Measurements from ENCODE around the gene PNKP. TPM values are rescaled to one million over a fixed set of nuclear protein-coding genes. Genes with fewer than 3 reads are reported as not detected.

PNKP gene
- total RNA-seq, 6 experiments from 2014 or later = 39.7 to 48.7 (median 47.2) TPM

- peaks cover 12% of the 10 kb centered on the region for H3K4me1 Mint-ChIP-seq (ENCODE audit: low read depth)
- H3K4me3 Mint-ChIP-seq = no peak overlapping the region
- no peaks in the 10 kb centered on the region for H3K9me3 Mint-ChIP-seq
- DNase-seq = no peak
- H3K27me3 Mint-ChIP-seq (ENCODE audit: insufficient read depth) = no peaks in the 10 kb centered on the region; the same call in 1 of the 2 replicates
- H3K36me3 Mint-ChIP-seq (ENCODE audit: low read depth) = peaks cover 19% of the 10 kb centered on the region
- no peak for TF ChIP-seq CTCF (IDR thresholded peaks at IDR 0.05)
- no peak overlapping the region for H3K27ac Mint-ChIP-seq
These were observed 15.3 kb upstream of the PNKP start for GRCh38 chr19:49882643-49883042.

DNA sequence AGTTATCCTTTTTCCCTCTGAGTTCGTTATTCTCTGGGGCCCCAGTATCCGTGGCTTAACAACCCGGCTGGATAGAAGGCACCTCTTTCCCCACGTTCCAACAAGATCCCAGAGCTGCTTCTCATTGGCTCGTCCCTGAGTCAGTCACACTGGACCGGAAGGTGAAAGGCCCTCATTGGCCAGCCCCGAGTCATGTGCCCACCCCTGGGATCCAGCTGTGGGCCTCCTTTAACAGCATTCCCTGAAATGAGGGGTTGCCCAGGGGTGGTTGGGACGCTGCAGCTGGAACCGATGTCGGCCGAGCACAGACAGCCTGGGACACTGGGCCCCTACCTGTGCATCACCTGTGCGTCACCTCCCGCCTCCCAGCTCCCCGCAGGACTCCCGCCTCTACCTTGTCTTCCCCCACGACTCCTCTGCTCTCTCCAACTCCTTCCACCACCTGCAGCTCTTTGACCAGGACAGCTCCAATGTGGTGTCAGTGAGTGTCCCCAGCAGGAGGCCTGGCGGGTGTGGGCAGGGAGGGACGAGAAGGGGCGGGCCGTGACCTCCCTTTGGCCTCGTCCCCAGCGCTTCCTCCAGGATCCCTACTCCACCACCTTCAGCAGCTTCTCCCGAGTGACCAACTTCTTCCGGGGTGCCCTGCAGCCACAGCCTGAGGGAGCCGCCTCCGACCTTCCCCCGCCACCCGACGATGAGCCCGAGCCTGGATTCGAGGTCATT lies 14.5 kb upstream of the PNKP start:
- DNase-seq = no peak
- TF ChIP-seq CTCF (IDR thresholded peaks at IDR 0.05) = no peak
- peaks cover 19% of the 10 kb centered on the region for H3K36me3 Mint-ChIP-seq (ENCODE audit: low read depth)

GRCh38 chr19:49881186-49881585 lies 13.8 kb upstream of the PNKP start:
- H3K4me3 Mint-ChIP-seq = no peak overlapping the region
- TF ChIP-seq CTCF (IDR thresholded peaks at IDR 0.05) = no peak
- H3K9me3 Mint-ChIP-seq = no peaks in the 10 kb centered on the region
- peaks cover 12% of the 10 kb centered on the region for H3K4me1 Mint-ChIP-seq (ENCODE audit: low read depth)
- peaks cover 19% of the 10 kb centered on the region for H3K36me3 Mint-ChIP-seq (ENCODE audit: low read depth)
- H3K27ac Mint-ChIP-seq = no peak overlapping the region
- DNase-seq = no peak
- H3K27me3 Mint-ChIP-seq (ENCODE audit: insufficient read depth) = no peaks in the 10 kb centered on the region; the same call in 1 of the 2 replicates

More for the DNA sequence above, 14.5 kb upstream of the PNKP start:
- Mint-ChIP-seq H3K4me3 (no peak overlapping the region), H3K27me3 (ENCODE audit: insufficient read depth) (no peaks in the 10 kb centered on the region; the same call in 1 of the 2 replicates), H3K9me3 (no peaks in the 10 kb centered on the region), H3K4me1 (ENCODE audit: low read depth) (peaks cover 12% of the 10 kb centered on the region), H3K27ac (no peak overlapping the region)

GRCh38 chr19:49880162-49880869 lies 12.9 kb upstream of the PNKP start:
- H3K4me3 Mint-ChIP-seq = no peak overlapping the region
- no peaks in the 10 kb centered on the region; the same call in 1 of the 2 replicates for H3K27me3 Mint-ChIP-seq (ENCODE audit: insufficient read depth)
- H3K9me3 Mint-ChIP-seq = no peaks in the 10 kb centered on the region
- H3K27ac Mint-ChIP-seq = no peak overlapping the region
- no peak for TF ChIP-seq CTCF (IDR thresholded peaks at IDR 0.05)
- H3K36me3 Mint-ChIP-seq (ENCODE audit: low read depth) = peaks cover 19% of the 10 kb centered on the region
- no peak for DNase-seq
- H3K4me1 Mint-ChIP-seq (ENCODE audit: low read depth) = peaks cover 15% of the 10 kb centered on the region

GRCh38 chr19:49879243-49879963 lies 12.0 kb upstream of the PNKP start:
- no peaks in the 10 kb centered on the region for H3K9me3 Mint-ChIP-seq

More at GRCh38 chr19:49879243-49879963, 12.0 kb upstream of the PNKP start:
- Mint-ChIP-seq H3K36me3 (ENCODE audit: low read depth) (peaks cover 19% of the 10 kb centered on the region), H3K27ac (no peak overlapping the region), H3K27me3 (ENCODE audit: insufficient read depth) (no peaks in the 10 kb centered on the region; the same call in 1 of the 2 replicates), H3K4me1 (ENCODE audit: low read depth) (peaks cover 23% of the 10 kb centered on the region), H3K4me3 (no peak overlapping the region)
- TF ChIP-seq CTCF (IDR thresholded peaks at IDR 0.05) = no peak
- DNase-seq = no peak

Measured in HFFc6 (cell line).